HG03139 (cell line): ENCODE results near the gene AHDC1.

ENCODE experiments used
- ATAC-seq: cut with Tn5 transposase; IDR thresholded peaks from one replicate; pipeline ENCODE4 v1.9.1; 2021; ENCODE audit not compliant: unreplicated experiment

Gene AHDC1

GRCh38 chr1:27567146-27567526 lies 36.8 kb downstream of the AHDC1 start:
- ATAC-seq, result no peak

DNA sequence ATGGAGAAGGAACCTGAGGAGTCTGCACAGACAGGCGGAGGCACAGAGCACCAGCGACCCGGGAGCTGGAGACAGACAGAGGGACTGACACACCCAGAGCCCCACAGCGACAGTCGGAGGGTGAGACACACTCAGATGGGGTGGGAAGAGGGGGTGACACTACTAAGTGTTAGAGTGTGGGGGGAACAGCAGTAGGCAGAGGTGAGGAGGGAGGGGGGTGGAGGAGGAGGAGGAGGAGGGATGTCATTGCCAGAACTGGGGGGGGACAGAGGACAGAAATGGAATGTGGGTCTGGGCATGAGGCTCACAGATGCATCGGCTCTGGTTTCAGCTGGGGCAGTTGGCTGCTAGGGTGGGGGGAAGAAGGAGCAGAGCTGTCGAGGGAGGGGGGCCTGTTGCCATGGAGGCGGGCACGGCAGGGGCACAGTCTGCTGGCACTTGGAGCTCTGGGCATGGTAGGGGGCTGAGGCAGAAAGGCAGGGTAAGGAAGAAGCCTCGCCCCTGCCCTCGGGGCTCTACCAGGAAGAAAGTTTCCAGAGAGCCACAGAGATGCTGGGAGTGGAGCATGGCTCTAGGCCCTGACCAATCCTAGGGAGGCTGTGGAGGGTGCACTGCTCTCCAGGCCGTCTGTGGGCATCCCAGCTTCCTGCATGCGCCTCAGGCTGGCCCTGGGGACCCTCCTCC lies 37.3 kb downstream of the AHDC1 start:
- no peak for ATAC-seq

DNA sequence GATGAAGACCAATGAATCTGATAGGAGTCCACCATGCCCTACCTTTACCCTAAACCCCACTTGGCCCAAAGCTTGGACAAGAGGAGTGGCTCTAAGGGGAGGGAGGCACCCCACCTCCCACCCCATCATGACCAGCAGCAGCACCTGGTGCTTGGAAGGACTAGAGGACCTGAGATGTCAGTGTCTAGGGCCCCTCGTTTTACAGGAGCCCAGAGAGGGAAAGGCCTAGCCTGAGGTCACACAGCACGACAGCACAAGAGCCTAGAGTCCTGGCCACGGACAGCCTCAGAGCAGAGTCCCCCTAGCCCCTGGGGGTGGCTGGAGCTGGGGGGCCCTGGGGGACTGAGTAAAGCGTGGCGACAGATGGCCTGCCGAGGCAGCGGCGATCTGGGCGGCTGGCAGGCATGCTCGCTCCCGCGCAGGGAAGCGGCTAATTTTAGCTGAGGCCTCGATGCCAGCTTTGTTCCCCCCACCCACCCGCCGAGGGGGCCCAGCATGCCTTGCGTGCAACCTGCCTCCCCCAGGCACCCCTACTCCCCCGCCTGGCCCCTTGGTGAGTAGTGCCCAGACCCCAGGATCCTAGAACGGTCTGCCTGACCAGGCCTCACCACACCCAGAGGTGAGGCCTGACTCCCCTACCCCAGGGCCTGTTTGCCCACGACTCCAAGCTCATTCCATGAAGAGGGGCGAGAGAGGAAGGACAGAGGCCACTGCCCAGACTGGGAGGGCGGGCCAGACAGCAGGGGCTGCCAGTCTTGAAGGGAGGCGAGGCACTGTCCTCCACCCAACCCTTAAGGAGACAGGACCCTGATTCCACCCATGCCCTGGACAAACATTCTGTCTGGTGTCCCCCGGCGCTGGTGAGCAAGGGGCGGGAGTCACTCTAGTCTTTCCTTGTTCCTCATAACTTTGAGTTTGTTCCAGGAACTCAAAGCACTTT lies 39.0 kb downstream of the AHDC1 start:
- no peak for ATAC-seq

GRCh38 chr1:27563591-27564471 lies 40.1 kb downstream of the AHDC1 start:
- no peak for ATAC-seq

DNA sequence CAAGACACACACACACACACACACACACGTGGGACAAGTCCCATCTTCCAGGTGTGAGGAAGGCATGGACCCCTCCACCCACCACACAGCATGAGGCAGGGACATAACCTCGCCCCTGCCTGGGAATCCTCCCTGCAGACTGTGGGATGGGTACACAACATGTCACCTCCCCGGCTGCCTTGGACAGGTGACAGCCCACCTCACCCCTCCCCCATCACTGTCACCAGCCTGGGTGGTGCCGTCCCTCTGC lies 40.7 kb downstream of the AHDC1 start:
- ATAC-seq, result no peak

DNA sequence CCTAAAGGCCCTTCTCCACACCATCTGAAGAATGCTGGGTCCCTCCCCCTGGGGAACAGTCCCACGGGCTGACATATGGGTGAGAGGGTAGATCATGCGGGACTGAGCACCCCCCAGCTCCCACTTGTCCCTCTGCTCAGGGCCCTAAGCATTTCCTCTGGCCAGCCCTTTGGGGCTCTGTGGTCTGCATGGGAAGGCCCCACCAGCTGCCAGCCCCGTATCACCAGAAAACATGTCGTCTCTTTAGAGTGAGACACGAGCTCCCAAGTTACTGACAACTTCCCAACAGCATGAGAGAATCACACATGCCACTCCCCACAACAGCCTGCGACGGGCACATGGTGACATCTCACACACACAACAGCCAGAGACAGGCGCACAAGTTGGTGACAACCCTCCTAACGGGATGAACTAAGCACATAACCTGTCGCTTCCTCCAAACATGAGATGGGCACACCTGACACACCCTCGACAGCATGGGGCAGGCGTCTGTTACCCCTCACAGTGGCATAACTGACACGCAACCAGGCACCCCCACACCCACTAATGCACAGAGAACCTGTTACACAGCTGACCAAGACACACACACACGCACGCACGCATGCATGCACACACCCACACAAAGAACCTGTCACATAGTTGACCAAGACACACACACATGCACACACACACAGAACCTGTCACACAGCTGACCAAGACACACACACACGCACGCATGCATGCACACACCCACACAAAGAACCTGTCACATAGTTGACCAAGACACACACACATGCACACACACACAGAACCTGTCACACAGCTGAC lies 41.2 kb downstream of the AHDC1 start:
- ATAC-seq, result no peak

DNA sequence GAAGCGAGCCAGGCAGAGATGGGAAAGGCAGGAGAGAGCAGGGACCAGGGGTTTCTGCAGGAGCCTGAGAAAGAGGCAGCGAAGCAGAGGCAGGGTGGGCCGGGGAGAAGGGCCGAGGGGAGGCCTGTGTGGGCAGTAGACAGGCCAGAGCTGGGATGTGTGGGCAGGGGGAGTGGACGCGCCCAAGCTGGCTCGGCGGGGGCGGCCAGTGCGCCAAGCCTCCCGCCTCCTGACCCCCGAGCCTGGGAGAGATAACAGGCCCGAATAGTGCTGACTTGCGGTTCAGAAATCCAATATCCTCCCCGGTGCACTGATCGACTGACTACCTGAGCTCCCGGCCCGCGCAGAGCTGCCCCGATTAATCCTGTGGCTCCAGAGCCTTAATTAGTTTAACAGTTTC lies 41.9 kb downstream of the AHDC1 start:
- ATAC-seq, result no peak

- ATAC-seq, result no peak
Observed at GRCh38 chr1:27561124-27561899, 42.6 kb downstream of the AHDC1 start.

DNA sequence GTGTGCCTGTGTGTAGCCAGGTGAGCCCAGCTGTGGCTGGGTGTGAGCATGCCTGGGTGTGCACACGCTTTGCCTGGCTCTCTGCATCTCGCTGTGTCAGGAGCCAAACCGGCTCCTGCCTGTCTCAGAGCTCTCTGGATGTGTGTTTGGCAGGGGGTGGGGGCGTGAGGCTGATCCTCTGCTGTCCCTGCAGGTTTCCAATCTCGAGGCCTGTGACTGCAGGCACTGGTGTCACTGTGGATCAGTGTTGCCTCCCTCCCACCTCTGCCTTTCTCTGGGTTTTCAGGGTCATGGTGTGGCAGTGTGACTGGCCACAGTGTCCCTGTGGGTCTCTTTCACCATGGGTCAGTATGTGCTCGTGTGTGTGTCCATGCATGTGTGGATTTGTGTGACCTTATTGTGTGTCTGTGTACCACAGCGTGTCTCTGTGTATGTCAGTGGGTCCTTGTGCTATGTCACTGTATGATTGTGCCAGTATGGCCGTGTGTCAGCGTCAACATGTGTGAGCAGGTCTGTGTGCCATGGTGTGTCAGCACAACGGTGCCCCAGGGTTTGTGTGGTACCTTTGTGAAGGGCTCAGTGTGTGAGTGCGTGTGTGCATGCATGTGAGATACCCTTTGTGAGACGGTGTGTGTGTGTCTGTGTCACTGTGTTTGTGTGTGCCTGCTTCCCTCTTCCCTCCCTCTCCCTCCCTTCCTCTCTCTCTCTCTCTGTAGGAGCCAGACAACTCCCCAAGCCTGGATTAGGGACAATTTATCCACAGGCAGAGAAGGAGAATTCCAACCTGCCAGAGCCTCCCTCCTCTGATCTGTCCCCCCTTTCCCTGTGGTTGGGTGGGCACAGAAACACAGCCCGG lies 43.4 kb downstream of the AHDC1 start:
- no peak for ATAC-seq

DNA sequence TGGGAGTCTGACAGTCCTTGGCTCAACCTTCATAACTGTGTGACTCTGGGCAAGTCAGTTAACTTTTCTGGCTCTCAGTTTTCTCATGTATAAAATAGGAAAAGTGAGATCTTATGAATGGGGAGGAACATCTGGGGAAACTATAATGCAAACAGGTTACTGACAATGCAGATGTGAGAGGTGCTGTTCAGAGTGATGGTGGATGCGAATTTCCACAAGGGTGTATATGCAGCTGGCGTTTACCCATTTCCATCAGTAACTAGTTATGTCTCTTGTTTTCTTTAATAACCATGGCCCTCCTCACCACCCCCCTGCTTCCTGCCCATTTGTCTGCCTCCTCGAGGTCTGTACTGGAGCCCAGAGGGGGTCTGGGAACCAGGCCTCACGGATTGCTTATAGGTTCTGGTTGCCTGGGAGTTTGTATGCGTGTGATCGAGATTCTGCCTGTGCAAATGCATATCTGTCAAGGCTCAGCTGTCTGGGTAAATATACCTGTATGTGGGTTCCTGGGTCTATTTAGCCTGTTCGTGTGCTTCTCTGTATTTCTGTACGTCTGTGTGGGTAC lies 44.4 kb downstream of the AHDC1 start:
- ATAC-seq, result no peak

DNA sequence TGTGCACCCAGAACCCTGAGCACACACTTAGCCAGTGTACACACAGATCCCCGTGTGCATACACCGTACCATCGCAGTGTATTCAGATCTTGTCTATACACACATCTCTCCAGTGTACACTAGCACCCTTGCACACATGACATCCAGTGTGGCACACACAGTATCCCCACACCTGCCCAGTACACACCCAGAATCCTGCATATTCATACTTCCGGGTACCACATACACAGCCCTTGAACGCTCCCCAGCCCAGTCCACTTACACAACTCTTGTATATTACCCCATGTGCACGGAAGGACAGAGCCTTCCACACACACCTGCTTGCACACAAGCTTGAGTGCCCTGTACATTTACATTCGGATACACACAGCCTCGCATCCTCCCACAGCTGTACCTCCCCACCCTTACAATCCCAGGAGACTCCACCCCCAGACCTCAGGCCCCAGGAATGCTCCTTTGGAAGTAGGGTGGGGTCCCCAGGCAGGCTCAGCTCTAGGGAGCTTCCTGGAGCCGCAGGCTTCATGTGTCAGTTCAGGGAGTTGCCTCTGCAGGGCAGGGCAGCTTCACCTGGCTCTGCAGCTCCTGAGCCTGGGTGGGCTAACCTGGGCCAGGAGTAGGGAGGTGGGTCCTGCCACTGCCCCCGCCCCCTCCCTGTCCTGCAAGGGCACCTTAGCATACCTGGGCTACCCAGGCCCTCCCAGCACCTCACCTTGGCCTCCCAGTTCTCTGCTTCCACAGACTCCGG lies 46.2 kb downstream of the AHDC1 start:
- ATAC-seq, result no peak

DNA sequence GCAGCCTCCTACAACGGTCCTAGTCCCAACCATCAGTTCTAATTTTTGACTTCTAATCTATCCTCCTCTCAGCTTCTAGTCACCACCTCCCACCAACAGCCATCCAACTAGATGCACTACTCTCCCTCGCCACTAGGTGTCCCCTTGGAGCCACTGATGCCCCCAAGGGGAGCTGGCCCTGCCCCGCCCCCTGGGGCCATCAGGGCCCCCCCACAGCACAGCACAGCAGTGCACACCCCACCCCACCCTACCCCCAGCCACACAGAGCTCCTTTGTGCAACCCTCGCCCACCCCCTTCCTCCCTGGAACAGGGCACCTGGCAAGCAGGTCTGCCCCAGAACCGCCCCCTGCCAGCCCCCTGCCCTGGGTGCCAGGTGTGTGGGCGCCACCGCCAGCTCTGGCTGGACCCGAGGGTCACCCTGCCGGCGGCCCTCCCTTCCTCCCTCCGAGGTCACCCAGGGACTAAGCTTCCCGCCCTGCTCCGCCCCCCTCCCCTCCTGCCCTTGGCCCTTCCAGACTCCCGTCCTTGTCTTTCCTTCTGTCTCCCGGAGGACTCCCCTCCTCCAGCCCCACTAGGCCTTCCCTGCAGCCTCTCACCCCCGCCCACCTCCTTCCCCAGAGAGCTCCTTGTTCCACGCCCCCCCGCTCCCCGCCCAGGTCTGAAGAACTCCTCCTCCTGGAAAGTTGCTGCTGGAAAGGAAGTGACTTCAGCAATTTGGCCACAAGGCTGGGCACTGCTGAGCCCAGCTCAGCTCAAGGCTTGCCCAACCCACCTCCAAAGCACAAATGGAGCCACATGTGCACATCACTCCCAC lies 47.0 kb downstream of the AHDC1 start:
- ATAC-seq, result no peak

DNA sequence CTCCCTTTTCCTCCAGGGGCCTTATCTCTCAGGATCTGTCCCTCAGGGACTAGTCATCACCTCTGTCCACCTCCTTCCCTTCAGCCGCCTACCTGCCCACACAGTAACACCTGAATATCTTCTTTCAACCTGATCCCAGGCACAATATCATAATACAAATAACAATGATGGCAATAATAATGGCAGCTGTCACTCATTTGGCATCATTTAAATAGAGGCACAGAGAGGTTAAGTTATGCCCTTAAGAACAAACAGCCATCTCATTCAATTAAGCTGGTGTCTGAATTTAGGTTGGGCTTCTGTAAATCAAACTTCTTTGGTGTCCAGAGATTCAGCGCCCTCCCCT lies 47.5 kb downstream of the AHDC1 start:
- ATAC-seq, result no peak

DNA sequence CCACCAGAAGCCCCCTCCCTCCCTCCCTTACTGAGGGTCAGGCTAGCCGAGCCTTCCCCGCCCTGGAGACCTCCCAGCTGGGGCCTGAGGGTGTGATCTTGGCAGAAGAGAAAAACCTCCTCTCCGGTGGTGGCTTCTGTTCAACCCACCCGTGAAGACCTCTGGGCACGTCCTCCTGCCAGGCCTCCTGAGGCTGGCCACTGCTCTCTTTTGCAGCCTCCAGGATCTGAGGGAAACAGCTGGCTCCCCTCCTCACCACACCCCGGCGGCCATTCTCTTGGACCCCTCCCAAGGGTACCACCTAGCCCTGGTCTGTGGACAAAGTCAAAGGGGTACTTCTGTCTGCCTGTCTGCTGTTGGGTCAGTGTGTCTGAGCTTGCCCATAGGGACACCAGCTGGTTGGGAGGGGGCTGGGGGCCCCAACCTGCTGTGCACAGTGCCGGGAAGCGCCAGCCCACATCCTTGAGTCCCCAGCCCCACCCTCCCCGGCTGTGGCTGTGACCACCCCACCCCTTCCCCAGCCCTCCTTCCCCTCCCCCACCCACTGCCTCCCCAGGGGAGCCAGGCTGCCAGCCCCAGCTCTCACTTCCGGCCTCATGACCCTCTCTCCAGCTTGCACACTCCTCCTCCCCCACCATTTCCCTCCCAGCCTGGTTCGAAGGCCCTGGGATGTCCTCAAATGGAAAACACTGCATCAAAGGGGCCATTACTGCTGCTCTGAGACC lies 48.1 kb downstream of the AHDC1 start:
- ATAC-seq, result no peak

- no peak for ATAC-seq
Observed at GRCh38 chr1:27554759-27555699, 48.9 kb downstream of the AHDC1 start.

- no peak for ATAC-seq
Observed at GRCh38 chr1:27554293-27554692, 49.7 kb downstream of the AHDC1 start.
